Hematopoietic multipotent progenitor cell (in vitro differentiated cells): Measurements from ENCODE around the gene APBB2. TPM values are rescaled to one million over a fixed set of nuclear protein-coding genes. Genes with fewer than 3 reads are reported as not detected.

Experiments used
- DNase-seq, 3 donors: peaks; one replicate each; pipeline ENCODE4 v3.0.0-alpha.2; 2011 to 2015; ENCODE audit warnings: low read depth in 2 of 3, low spot score in 2 of 3
- small RNA-seq: library from RNA; depleted of rRNA; stranded (forward); fragments of <200 nt; gene quantifications from one replicate; pipeline ENCODE3, GENCODE V24; 2012
- total RNA-seq: library from RNA; depleted of rRNA; stranded (reverse); fragments of >200 nt; gene quantifications from one replicate; pipeline ENCODE4 v1.2.3, GENCODE V29; 2012

Gene APBB2
- total RNA-seq, 1 donor = 0.81 TPM

GRCh38 chr4:40789771-40790170 is 424.6 kb downstream of the APBB2 start:
- no peak for DNase-seq

- DNase-seq = no peak
These were observed 425.3 kb downstream of the APBB2 start for GRCh38 chr4:40789031-40789430.

GRCh38 chr4:40788331-40788730 is 426.0 kb downstream of the APBB2 start:
- no peak for DNase-seq

GRCh38 chr4:40785727-40786126 is 428.6 kb downstream of the APBB2 start:
- DNase-seq = no peak

- no peak for DNase-seq
These were observed 431.5 kb downstream of the APBB2 start for GRCh38 chr4:40782876-40783275.

- no peak for DNase-seq
These were observed 436.3 kb downstream of the APBB2 start for GRCh38 chr4:40778090-40778489.

- no peak for DNase-seq
These were observed 445.1 kb downstream of the APBB2 start for GRCh38 chr4:40769266-40769665.

- peak in 2 of 3 donors; percentile 71 to 78 for DNase-seq
These were observed 451.1 kb downstream of the APBB2 start for GRCh38 chr4:40763228-40763716.

Small RNA genes within 50 kb of the gene (small RNA-seq; reads per million reads assigned to genes)
- gene RF00019 (not detected), gene RNA5SP160 (not detected), gene RNU6-1195P (not detected), gene RNU6-836P (not detected)

Other genes starting within 250 kb of the APBB2 start
- 15.9 TPM for gene UCHL1, start 42.4 kb upstream of the APBB2 start, total RNA-seq